ENCODE results near the gene MFRP. TPM values are rescaled to one million over a fixed set of nuclear protein-coding genes. Genes with fewer than 3 reads are reported as not detected.

The MFRP gene
- total and polyA plus RNA-seq, 9 of the 15 experiments (the other 6 are each of a cell fraction or from before 2014, with no cell fraction given) = not detected

- no peak for ATAC-seq
- peak overlapping the region; percentile 56 for H3K4me3 ChIP-seq
- peak overlapping the region; percentile 79 to 91 for H3K9ac ChIP-seq (ENCODE audit: insufficient read depth in 1 of 2, low read depth in 2 of 2, low read length in 2 of 2)
- 23% methylated on average over 14 of the region's 14 CpGs for WGBS (ENCODE audit: insufficient coverage, low coverage, missing lambda C conversion rate)
- CTCF ChIA-PET (ENCODE audit: low intra/inter-chr PET ratio) = no interaction called here
- no peaks in the 10 kb centered on the region for H3K9me1 ChIP-seq (ENCODE audit: control insufficient read depth, insufficient read depth, low read length)
- POLR2A ChIA-PET = interaction anchor here (0.5 to 5.1 kb wide), 10 partner anchors 9 to 223 kb away, joined by 3 to 22 read pairs (median 4); no protein-coding TSS in a partner anchor
- H4K20me1 ChIP-seq (replicated peaks; ENCODE audit: control insufficient read depth, insufficient read depth, low read length) = 0 out of 2 replicates have a peak, but pooled peaks cover 6% of the 10 kb centered on the region
- peaks cover 50 to 77% of the 10 kb centered on the region in 2 experiments for H3K4me1 ChIP-seq (replicated peaks in 1 of 2; ENCODE audit: control insufficient read depth in 2 of 2, insufficient read depth in 2 of 2, low read length in 2 of 2)
- no peaks in the 10 kb centered on the region for H3K9me3 ChIP-seq (replicated peaks; ENCODE audit: control insufficient read depth, insufficient read depth, low read depth, low read length)
- FAIRE-seq = no peak
- no peak for DNase-seq (ENCODE audit: extremely low read depth in 1 of 4, low spot score in 3 of 4)
- peak overlapping the region; percentile 92 for H3K4me2 ChIP-seq (ENCODE audit: insufficient read depth, low read length)
- H3K36me3 ChIP-seq (ENCODE audit: control insufficient read depth, insufficient read depth, low read length) = peaks cover 22% of the 10 kb centered on the region; the same call in 2 of the 3 replicates
- H3K79me2 ChIP-seq (ENCODE audit: control insufficient read depth, insufficient read depth, low read length) = peaks cover 29% of the 10 kb centered on the region; the same call in 2 of the 3 replicates
- intact Hi-C loops (cut with micrococcal nuclease) = loop anchor here (2.0 to 5.0 kb wide), 2 partner anchors 111 to 405 kb away; partner anchors contain the start of gene CBL
- in situ Hi-C loops (cut with MboI) = no loop called here
- H3K27me3 ChIP-seq (ENCODE audit: control insufficient read depth in 2 of 2, insufficient read depth in 2 of 2, low read length in 2 of 2) = no peaks in the 10 kb centered on the region; a peak in 1 of 5 replicates
- H3K27ac ChIP-seq (ENCODE audit: extremely low read depth, low read depth, low read length) = peak overlapping the region; percentile 93
- no TSS peak for BruUV-seq (replicated peaks)
- H2AFZ ChIP-seq (ENCODE audit: low read depth, low read length) = peak overlapping the region; percentile 65
- TF ChIP-seq ZNF592 (IDR thresholded peaks at IDR 0.05) = peak; percentile 24
- no peak for TF ChIP-seq ADNP (tag; IDR thresholded peaks at IDR 0.05)
- TF ChIP-seq RBFOX2 (IDR thresholded peaks at IDR 0.05; ENCODE audit: low read depth, low read length) = 0 out of 2 replicates have a peak, but pooled peaks have one; percentile 10
- no peak for TF ChIP-seq STAT6 (CRISPR knock-in tag; IDR thresholded peaks at IDR 0.05)
- TF ChIP-seq THRAP3 (IDR thresholded peaks at IDR 0.05; ENCODE audit: borderline replicate concordance) = no peak
- TF ChIP-seq THRA (IDR thresholded peaks at IDR 0.05) = no peak
- peak; percentile 23; the same call in 1 of the 2 replicates for TF ChIP-seq HDAC2 (IDR thresholded peaks at IDR 0.05)
- TF ChIP-seq CEBPG (CRISPR knock-in tag; IDR thresholded peaks at IDR 0.05) = peak; percentile 60; the same call in 1 of the 2 replicates
- no peak for TF ChIP-seq CEBPG (tag; conservative IDR thresholded peaks at IDR 0.05 in 1 of 2, IDR thresholded peaks at IDR 0.05 in 1 of 2)
- peak; percentile 69 for TF ChIP-seq ZFX (CRISPR knock-in tag; IDR thresholded peaks at IDR 0.05)
- 0 out of 2 replicates have a peak, but pooled peaks have one; percentile 2 for TF ChIP-seq CXXC5 (CRISPR knock-in tag; IDR thresholded peaks at IDR 0.05)
These were observed 28.8 kb downstream of the MFRP start for GRCh38 chr11:119317592-119318239.

All from K562 (cell line).